Hepatocyte (in vitro differentiated cells): Measurements from ENCODE around the gene FBXL5. TPM values are rescaled to one million over a fixed set of nuclear protein-coding genes. Genes with fewer than 3 reads are reported as not detected.

Experiments
- DNase-seq: peaks from one replicate; pipeline ENCODE4 v3.0.0-alpha.2; 2016; ENCODE audit warnings: low spot score
- H2AFZ ChIP-seq: fragments of 200-600 bp; sonication (generic); 2 replicates; pipeline ENCODE4 v1.6.0; 2016; ENCODE audit warnings: antibody characterized with exemption, mild to moderate bottlenecking
- H3K27ac ChIP-seq: fragments of 200-600 bp; sonication (generic); 2 replicates; pipeline ENCODE4 v1.5.1; 2016; ENCODE audit warnings: mild to moderate bottlenecking
- H3K27me3 ChIP-seq: fragments of 200-600 bp; sonication (generic); 2 replicates; pipeline ENCODE4 v1.6.1; 2016
- H3K36me3 ChIP-seq: fragments of 200-600 bp; sonication (generic); replicated peaks from 2 replicates; pipeline ENCODE4 v1.5.1; 2016; ENCODE audit warnings: low read depth; ENCODE audit not compliant: insufficient read depth
- H3K4me1 ChIP-seq: fragments of 200-600 bp; sonication (generic); 2 replicates; pipeline ENCODE4 v1.5.1; 2016; ENCODE audit warnings: mild to moderate bottlenecking, moderate library complexity; ENCODE audit not compliant: insufficient read depth
- H3K4me2 ChIP-seq: fragments of 200-600 bp; sonication (generic); 2 replicates; pipeline ENCODE4 v1.6.0; 2016
- H3K4me3 ChIP-seq: fragments of 200-600 bp; sonication (generic); 2 replicates; pipeline ENCODE4 v1.5.1; 2016; ENCODE audit warnings: mild to moderate bottlenecking
- H3K79me2 ChIP-seq: fragments of 200-600 bp; sonication (generic); 2 replicates; pipeline ENCODE4 v1.6.0; 2017; ENCODE audit warnings: mild to moderate bottlenecking
- H3K9me2 ChIP-seq: fragments of 200-600 bp; sonication (generic); replicated peaks from 2 replicates; pipeline ENCODE4 v1.6.0; 2017; ENCODE audit warnings: mild to moderate bottlenecking; ENCODE audit not compliant: insufficient read depth
- H3K9me3 ChIP-seq: fragments of 200-600 bp; sonication (generic); 2 replicates; pipeline ENCODE4 v1.5.1; 2016; ENCODE audit warnings: low read depth, mild to moderate bottlenecking
- H4K20me1 ChIP-seq: fragments of 200-600 bp; sonication (generic); 2 replicates; pipeline ENCODE4 v1.6.0; 2016; ENCODE audit warnings: mild to moderate bottlenecking; ENCODE audit not compliant: insufficient read depth, poor library complexity, severe bottlenecking
- CTCF ChIP-seq: fragments of 200-600 bp; sonication (generic); IDR thresholded peaks from 2 replicates; pipeline ENCODE4 v1.5.1; 2016; ENCODE audit warnings: antibody characterized with exemption, mild to moderate bottlenecking; ENCODE audit not compliant: poor library complexity
- EZH2 ChIP-seq: fragments of 200-600 bp; sonication (generic); IDR thresholded peaks from 2 replicates; pipeline ENCODE4 v1.6.1; 2016; ENCODE audit warnings: antibody characterized with exemption, mild to moderate bottlenecking, borderline replicate concordance
- EZH2phosphoT487 ChIP-seq: fragments of 200-600 bp; sonication (generic); IDR thresholded peaks from one replicate; pipeline ENCODE4 v1.6.1; 2018; ENCODE audit warnings: antibody characterized with exemption, mild to moderate bottlenecking, low read depth, moderate library complexity; ENCODE audit not compliant: unreplicated experiment, severe bottlenecking
- WGBS: methylation state at CpG from one replicate; pipeline ENCODE4 v1.1.6; 2016; ENCODE audit warnings: low lambda C conversion rate; ENCODE audit errors: missing lambda C conversion rate; 5-methylcytosine and 5-hydroxymethylcytosine counted together
- polyA plus RNA-seq: library from polyadenylated mRNA; unstranded; fragments of >200 nt; fragmentation: Nextera tagmentation; extraction: Ambion mirVana; gene quantifications from 2 replicates; pipeline ENCODE4 v1.2.1, GENCODE V29; 2016
- total RNA-seq: library from RNA; depleted of rRNA; stranded (reverse); fragments of >200 nt; gene quantifications from 2 replicates; pipeline ENCODE4 v1.2.3, GENCODE V29; 2014

The FBXL5 gene
- total and polyA plus RNA-seq, 2 experiments from 2014 or later, result 41.2 to 90.2 TPM

DNA sequence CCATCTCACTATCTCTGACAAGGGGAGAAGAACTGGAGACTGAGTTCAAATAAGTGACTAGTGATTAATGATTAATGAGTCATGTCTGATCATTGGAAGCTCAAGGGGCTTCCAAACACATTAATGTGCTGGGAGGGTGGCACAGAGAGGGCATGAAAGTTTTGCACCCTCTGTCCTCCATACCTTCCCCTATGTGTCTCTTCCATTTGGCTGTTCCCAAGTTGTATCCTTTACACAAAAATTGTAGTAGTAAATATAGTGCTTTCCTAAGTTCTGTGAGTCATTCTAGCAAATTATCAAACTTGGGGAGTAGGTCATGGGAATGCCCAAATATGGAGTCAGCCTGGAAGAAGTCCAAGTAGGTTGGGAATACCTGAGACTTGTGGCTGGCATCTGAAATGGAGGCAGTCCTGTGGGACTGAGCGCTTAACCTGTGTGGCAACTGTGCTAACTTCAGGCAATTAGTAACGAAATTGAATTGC, 22.4 kb upstream of the FBXL5 start:
- TF ChIP-seq EZH2phosphoT487 (no peak), CTCF (no peak)
- Histone ChIP-seq H3K36me3 (no peaks in the 10 kb centered on the region), H3K4me2 (peak overlapping the region; percentile 19), H3K79me2 (peaks cover 65% of the 10 kb centered on the region), H3K9me3 (no peaks in the 10 kb centered on the region), H3K27me3 (no peaks in the 10 kb centered on the region), H4K20me1 (no peaks in the 10 kb centered on the region), H3K27ac (peak overlapping the region; percentile 79), H3K4me1 (no peaks in the 10 kb centered on the region), H3K9me2 (no peaks in the 10 kb centered on the region), H3K4me3 (no peak overlapping the region), H2AFZ (no peak overlapping the region)
- peak; percentile 78 for DNase-seq
- 87% methylated on average over 2 of the region's 2 CpGs for WGBS

- Histone ChIP-seq H3K27ac (peak overlapping the region; percentile 79), H3K9me3 (no peaks in the 10 kb centered on the region), H3K4me2 (no peak overlapping the region), H3K79me2 (peaks cover 62% of the 10 kb centered on the region), H3K36me3 (no peaks in the 10 kb centered on the region), H3K4me1 (no peaks in the 10 kb centered on the region), H4K20me1 (no peaks in the 10 kb centered on the region), H3K27me3 (no peaks in the 10 kb centered on the region), H3K9me2 (no peaks in the 10 kb centered on the region), H3K4me3 (no peak overlapping the region), H2AFZ (no peak overlapping the region)
- no peak for DNase-seq
- WGBS, result 94% methylated on average over 6 of the region's 6 CpGs
- no peak for TF ChIP-seq EZH2
- no peak for TF ChIP-seq CTCF
- TF ChIP-seq EZH2phosphoT487, result no peak
These were observed 21.7 kb upstream of the FBXL5 start for GRCh38 chr4:15676899-15677298.

DNA sequence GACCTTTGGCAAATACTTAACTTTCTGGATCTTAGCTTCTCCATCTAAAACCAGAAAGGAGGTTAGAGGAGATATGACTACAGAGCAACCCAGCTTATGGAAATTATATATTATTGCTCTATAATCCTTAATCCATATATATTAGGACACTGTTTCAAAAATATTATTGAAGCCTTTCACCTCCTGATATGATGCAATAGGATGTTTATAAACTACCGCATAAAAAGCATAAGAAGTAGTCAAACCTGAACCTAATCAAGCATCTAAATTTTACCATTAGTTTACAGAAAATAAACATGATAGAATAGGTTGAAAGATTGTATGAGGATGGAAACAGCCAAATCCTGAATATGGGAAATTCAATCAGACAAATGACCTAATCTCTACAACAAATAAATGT, 20.9 kb upstream of the FBXL5 start:
- Histone ChIP-seq H2AFZ (no peak overlapping the region), H3K4me2 (no peak overlapping the region), H3K36me3 (no peaks in the 10 kb centered on the region), H3K27me3 (no peaks in the 10 kb centered on the region), H3K9me3 (no peaks in the 10 kb centered on the region), H3K79me2 (peaks cover 62% of the 10 kb centered on the region), H3K9me2 (no peaks in the 10 kb centered on the region), H3K27ac (no peak overlapping the region), H4K20me1 (no peaks in the 10 kb centered on the region), H3K4me1 (no peaks in the 10 kb centered on the region), H3K4me3 (no peak overlapping the region)
- DNase-seq, result no peak
- WGBS, result 97% methylated on average over 1 of the region's 1 CpG
- TF ChIP-seq CTCF (no peak), EZH2phosphoT487 (no peak), EZH2 (no peak)

GRCh38 chr4:15675356-15675755, 20.2 kb upstream of the FBXL5 start:
- peaks cover 59% of the 10 kb centered on the region for H3K79me2 ChIP-seq
- H3K27me3 ChIP-seq, result no peaks in the 10 kb centered on the region
- no peak overlapping the region for H3K27ac ChIP-seq
- H3K9me3 ChIP-seq, result no peaks in the 10 kb centered on the region
- TF ChIP-seq EZH2phosphoT487 (no peak), CTCF (no peak), EZH2 (no peak)
- H3K9me2 ChIP-seq, result no peaks in the 10 kb centered on the region
- no peak overlapping the region for H3K4me2 ChIP-seq
- H2AFZ ChIP-seq, result no peak overlapping the region
- H3K36me3 ChIP-seq, result no peaks in the 10 kb centered on the region
- WGBS, result 91% methylated on average over 3 of the region's 3 CpGs
- H3K4me1 ChIP-seq, result no peaks in the 10 kb centered on the region
- no peaks in the 10 kb centered on the region for H4K20me1 ChIP-seq
- no peak overlapping the region for H3K4me3 ChIP-seq
- DNase-seq, result no peak
